IMR-90 (cell line): ENCODE results near the gene SRP9. TPM values are rescaled to one million over a fixed set of nuclear protein-coding genes. Genes with fewer than 3 reads are reported as not detected.
"Not testable (repeated sequence)": the region's sequence is repeated elsewhere in the genome, so short reads cannot be mapped to it uniquely, and the experiment has no call there.

ENCODE experiments used
- ATAC-seq: fragments of 200-7000 bp; cut with Tn5 transposase; 2 replicates; pipeline ENCODE4 v1.9.1; 2020; ENCODE audit warnings: low read depth, mild to moderate bottlenecking, moderate library complexity
- BruUV-seq: library from RNA; stranded (reverse); fragments of 400-500 nt; replicated peaks from 2 replicates; lab custom pipeline; 2021; lab: Mats Ljungman, UMichigan
- CTCF ChIA-PET: fragments of 300-600 bp; formaldehyde crosslinking; extraction: SDS; loops from one replicate; lab custom pipeline; 2021; ENCODE audit warnings: antibody characterized with exemption; lab: Yijun Ruan, JAX
- POLR2A ChIA-PET: fragments of 300-600 bp; sonication (Branson Sonifier 250); formaldehyde crosslinking; loops from one replicate; lab custom pipeline; 2022; ENCODE audit warnings: antibody characterized with exemption; ENCODE audit not compliant: unreplicated experiment; lab: Charles Lee
- DNase-seq: peaks from one replicate; pipeline ENCODE4 v3.0.0; 2013
- H2AFZ ChIP-seq: replicated peaks from 2 replicates; pipeline ENCODE3; 2013; ENCODE audit warnings: low read length, mild to moderate bottlenecking; ENCODE audit not compliant: poor library complexity
- H2AK5ac ChIP-seq: 2 replicates; pipeline ENCODE4 v1.6.1; 2013; ENCODE audit warnings: low read depth, low read length, inconsistent platforms
- H2AK9ac ChIP-seq: replicated peaks from 2 replicates; pipeline ENCODE3; 2013; ENCODE audit warnings: mild to moderate bottlenecking, low read depth, low read length, moderate library complexity; ENCODE audit not compliant: poor library complexity
- H2BK120ac ChIP-seq: 2 replicates; pipeline ENCODE4 v1.6.1; 2013; ENCODE audit warnings: low read depth, low read length, inconsistent platforms
- H2BK15ac ChIP-seq: 3 replicates; pipeline ENCODE4 v1.6.1; 2013; ENCODE audit warnings: low read depth, low read length, inconsistent platforms
- H2BK20ac ChIP-seq: 2 replicates; pipeline ENCODE4 v1.6.1; 2013; ENCODE audit warnings: low read depth, mild to moderate bottlenecking, inconsistent platforms, low read length, moderate library complexity
- H2BK5ac ChIP-seq: 2 replicates; pipeline ENCODE4 v1.6.1; 2013; ENCODE audit warnings: mild to moderate bottlenecking, low read depth, low read length, inconsistent platforms; ENCODE audit not compliant: poor library complexity, severe bottlenecking
- H3K14ac ChIP-seq: replicated peaks from 2 replicates; pipeline ENCODE4 v1.6.1; 2013; ENCODE audit warnings: low read depth, low read length, inconsistent platforms
- H3K18ac ChIP-seq: 2 replicates; pipeline ENCODE4 v1.6.1; 2013; ENCODE audit warnings: low read depth, low read length, control low read depth
- H3K23ac ChIP-seq: 2 replicates; pipeline ENCODE4 v1.6.1; 2013; ENCODE audit warnings: low read depth, low read length, inconsistent platforms
- H3K27ac ChIP-seq: 2 replicates; pipeline ENCODE4 v1.5.1; 2013; ENCODE audit warnings: mild to moderate bottlenecking, control low read depth, low read length; ENCODE audit not compliant: insufficient read depth
- H3K27me3 ChIP-seq: 2 replicates; pipeline ENCODE4 v1.6.1; 2013; ENCODE audit warnings: low read length; ENCODE audit not compliant: control insufficient read depth, insufficient read depth
- H3K36me3 ChIP-seq: 2 replicates; pipeline ENCODE4 v1.6.1; 2013; ENCODE audit warnings: low read length, mixed read lengths; ENCODE audit not compliant: control insufficient read depth, insufficient read depth
- H3K4ac ChIP-seq: 2 replicates; pipeline ENCODE4 v1.6.1; 2013; ENCODE audit warnings: low read depth, low read length, inconsistent platforms
- H3K4me1 ChIP-seq: 2 replicates; pipeline ENCODE4 v1.6.1; 2013; ENCODE audit warnings: low read length, mixed read lengths; ENCODE audit not compliant: control insufficient read depth, insufficient read depth
- H3K4me2 ChIP-seq: 2 replicates; pipeline ENCODE4 v1.6.1; 2013; ENCODE audit warnings: low read depth, mild to moderate bottlenecking, control low read depth, low read length, moderate library complexity
- H3K4me3 ChIP-seq: 2 replicates; pipeline ENCODE4 v1.5.1; 2013; ENCODE audit warnings: low read depth, mild to moderate bottlenecking, control low read depth, low read length, moderate library complexity; ENCODE audit not compliant: insufficient read depth
- H3K56ac ChIP-seq: 2 replicates; pipeline ENCODE4 v1.6.1; 2013; ENCODE audit warnings: low read length, inconsistent platforms; ENCODE audit not compliant: insufficient read depth; ENCODE audit errors: extremely low read depth
- H3K79me1 ChIP-seq, 2 experiments: 2 replicates each; pipeline ENCODE4 v1.6.1; 2013; ENCODE audit warnings: low read length in 2 of 2, inconsistent platforms in 1 of 2, low read depth in 1 of 2
- H3K9ac ChIP-seq: 2 replicates; pipeline ENCODE4 v1.6.1; 2013; ENCODE audit warnings: low read depth, low read length, control low read depth
- H3K9me1 ChIP-seq: 2 replicates; pipeline ENCODE4 v1.6.1; 2013; ENCODE audit warnings: low read length, inconsistent platforms; ENCODE audit not compliant: insufficient read depth
- H3K9me3 ChIP-seq: 2 replicates; pipeline ENCODE4 v1.6.1; 2013; ENCODE audit warnings: low read length; ENCODE audit not compliant: control insufficient read depth, insufficient read depth
- H4K20me1 ChIP-seq: 2 replicates; pipeline ENCODE4 v1.6.1; 2013; ENCODE audit warnings: low read length, inconsistent platforms; ENCODE audit not compliant: insufficient read depth
- H4K5ac ChIP-seq: 2 replicates; pipeline ENCODE4 v1.6.1; 2013; ENCODE audit warnings: mild to moderate bottlenecking, low read depth, low read length, control low read depth
- H4K8ac ChIP-seq, 2 experiments: 2 replicates each; pipeline ENCODE4 v1.6.1; 2013; ENCODE audit warnings: low read depth in 2 of 2, low read length in 2 of 2, control low read depth in 1 of 2, inconsistent platforms in 1 of 2
- H4K91ac ChIP-seq: 2 replicates; pipeline ENCODE4 v1.6.1; 2013; ENCODE audit warnings: low read depth, low read length, inconsistent platforms; ENCODE audit not compliant: insufficient read depth
- CEBPB ChIP-seq: IDR thresholded peaks from 2 replicates; pipeline ENCODE4 v1.6.1; 2012; ENCODE audit warnings: low read depth, low read length, improper control_type of control experiment
- FOS ChIP-seq: fragments of 150-350 bp; IDR thresholded peaks from 2 replicates; pipeline ENCODE4 v1.6.1; 2016; ENCODE audit warnings: low read depth, low read length
- MAZ ChIP-seq: IDR thresholded peaks from 2 replicates; pipeline ENCODE4 v1.6.1; 2012; ENCODE audit warnings: low read depth, mild to moderate bottlenecking, low read length, improper control_type of control experiment, moderate library complexity, borderline replicate concordance
- NFE2L2 ChIP-seq: fragments of 150-350 bp; IDR thresholded peaks from 2 replicates; pipeline ENCODE4 v1.6.1; 2016; ENCODE audit warnings: low read depth, mild to moderate bottlenecking, low read length
- WGBS, 2 experiments: methylation state at CpG; one replicate each; pipeline versions ENCODE4 v1.1.5 to v1.1.7; 2013; ENCODE audit warnings: missing lambda C conversion rate in 2 of 2; ENCODE audit not compliant: insufficient read length in 1 of 2; ENCODE audit errors: extremely low coverage in 2 of 2; 5-methylcytosine and 5-hydroxymethylcytosine counted together
- dilution Hi-C: fragments of 300-500 bp; cut with HindIII; formaldehyde crosslinking; loops from one replicate; pipeline ENCODE4 v1.14.3; 2018; ENCODE audit warnings: low sequenced_read_pairs; ENCODE audit not compliant: unreplicated experiment
- in situ Hi-C: fragments of 300-500 bp; cut with MboI; formaldehyde crosslinking; loops from 3 replicates; pipeline ENCODE4 v1.14.3; 2019; ENCODE audit warnings: low sequenced_read_pairs, inconsistent platforms, mixed read lengths
- intact Hi-C: fragments of 100-400 bp; cut with micrococcal nuclease; formaldehyde crosslinking; loops from 2 replicates; pipeline ENCODE4 v1.10.0; 2022
- polyA plus RNA-seq, 3 experiments: library from polyadenylated mRNA; depleted of rRNA; stranded (reverse); fragments of >200 nt; gene quantifications; 2 replicates each; pipeline ENCODE4 v1.2.3, GENCODE V29; 2012; ENCODE audit warnings: low replicate concordance in 1 of 3
- total RNA-seq: library from RNA; depleted of rRNA; stranded (reverse); fragments of >200 nt; gene quantifications from 2 replicates; pipeline ENCODE4 v1.2.3, GENCODE V29; 2012

SRP9 gene
- total and polyA plus RNA-seq, 2 of the 4 experiments (the other 2 are of a cell fraction): 230 to 295 TPM

- H3K56ac ChIP-seq: no peak overlapping the region
- no peak overlapping the region for H2AFZ ChIP-seq
- H2AK9ac ChIP-seq: no peak overlapping the region
- no peak overlapping the region for H2BK5ac ChIP-seq
- in situ Hi-C loops: no loop called here
- H2BK20ac ChIP-seq: no peak overlapping the region
- no peak overlapping the region for H3K4me2 ChIP-seq
- 100% methylated on average over 1 of the region's 4 CpGs; no CpG with 5 or more reads in 1 of the 2 experiments for WGBS, 2 experiments
- H3K14ac ChIP-seq: no peak overlapping the region
- peaks cover 12% of the 10 kb centered on the region for H3K36me3 ChIP-seq
- H3K27ac ChIP-seq: no peak overlapping the region
- H3K79me1 ChIP-seq: peaks cover 4 to 15% of the 10 kb centered on the region in 2 experiments; a peak in 3 of 4 replicates
- CTCF ChIA-PET: no interaction called here
- H3K4me1 ChIP-seq: no peaks in the 10 kb centered on the region
- H3K23ac ChIP-seq: no peak overlapping the region
- no peak overlapping the region for H2BK120ac ChIP-seq
- intact Hi-C loops: no loop called here
- H4K20me1 ChIP-seq: no peaks in the 10 kb centered on the region; the same call in 1 of the 2 replicates
- H3K9ac ChIP-seq: no peak overlapping the region
- no peaks in the 10 kb centered on the region for H3K9me1 ChIP-seq
- ATAC-seq (no peak), DNase-seq (no peak)
- TF ChIP-seq MAZ (no peak), CEBPB (no peak), NFE2L2 (no peak), FOS (no peak)
- dilution Hi-C loops: no loop called here
- no peak overlapping the region for H3K18ac ChIP-seq
- no TSS peak for BruUV-seq
- no peak overlapping the region for H3K4me3 ChIP-seq
- no peak overlapping the region for H3K4ac ChIP-seq
- H3K9me3 ChIP-seq: no peaks in the 10 kb centered on the region
- H4K8ac ChIP-seq: no peak overlapping the region
- POLR2A ChIA-PET: no interaction called here
- no peaks in the 10 kb centered on the region for H3K27me3 ChIP-seq
- H2BK15ac ChIP-seq: no peak overlapping the region
- H4K5ac ChIP-seq: no peak overlapping the region
- H4K91ac ChIP-seq: no peak overlapping the region
- no peak overlapping the region for H2AK5ac ChIP-seq
Observed at GRCh38 chr1:225794954-225795353, 17.3 kb downstream of the SRP9 start.

- H3K36me3 ChIP-seq, H2AFZ ChIP-seq, dilution Hi-C loops, H3K4me1 ChIP-seq, H3K23ac ChIP-seq, H3K9me3 ChIP-seq, H4K20me1 ChIP-seq, H2AK9ac ChIP-seq, CTCF ChIA-PET, intact Hi-C loops, H3K9ac ChIP-seq, H3K27me3 ChIP-seq, H3K18ac ChIP-seq, H2AK5ac ChIP-seq, H3K79me1 ChIP-seq, H2BK5ac ChIP-seq, H4K5ac ChIP-seq, H3K4me2 ChIP-seq, ATAC-seq, H3K14ac ChIP-seq, H3K56ac ChIP-seq, H3K27ac ChIP-seq, H2BK20ac ChIP-seq, POLR2A ChIA-PET, DNase-seq, H4K91ac ChIP-seq, H3K4me3 ChIP-seq, BruUV-seq, H3K9me1 ChIP-seq, H3K4ac ChIP-seq, H2BK120ac ChIP-seq, H4K8ac ChIP-seq, in situ Hi-C loops, H2BK15ac ChIP-seq: not testable (repeated sequence)
- 100% methylated on average over 6 of the region's 18 CpGs; no CpG with 5 or more reads in 1 of the 2 experiments for WGBS, 2 experiments
Observed at GRCh38 chr1:225796097-225796496, 18.5 kb downstream of the SRP9 start.
